Adrenal gland (tissue), 12 donors: ENCODE data around the gene TNIP2. TPM values are rescaled to one million over a fixed set of nuclear protein-coding genes. Genes with fewer than 3 reads are reported as not detected.
A peak's percentile ranks its signal among the peaks of the same experiment; 100 is the strongest.

ENCODE experiments used
- DNase-seq, 7 donors: peaks; one replicate each; pipeline ENCODE4 v3.0.0-alpha.2; 2019 to 2020
- H3K27ac ChIP-seq, 5 donors: fragments of 200-600 bp; sonication (generic) in 4 of 5; 1 replicate in 3 of 5; 2 replicates in 2 of 5; pipeline versions ENCODE4 v1.5.1 to v1.8.0; 2016 to 2020; ENCODE audit warnings: mild to moderate bottlenecking in 1 of 5
- H3K27me3 ChIP-seq: fragments of 200-600 bp; 2 replicates; pipeline ENCODE4 v1.8.0; 2021
- H3K36me3 ChIP-seq, 2 donors: fragments of 200-600 bp; replicated peaks in 1 of 2; 1 replicate in 1 of 2; 2 replicates in 1 of 2; pipeline versions ENCODE4 v1.5.1 to v1.8.0; 2018 to 2022
- H3K4me1 ChIP-seq, 2 donors: fragments of 200-600 bp; replicated peaks in 1 of 2; 1 replicate in 1 of 2; 2 replicates in 1 of 2; pipeline versions ENCODE4 v1.5.1 to v1.8.0; 2018 to 2021
- H3K4me3 ChIP-seq, 4 donors: fragments of 200-600 bp; sonication (generic) in 3 of 4; one replicate each; pipeline ENCODE4 v1.5.1; 2016 to 2018
- H3K9me3 ChIP-seq, 3 donors: fragments of 200-600 bp; sonication (generic) in 1 of 3; replicated peaks in 1 of 3; 1 replicate in 2 of 3; 2 replicates in 1 of 3; pipeline versions ENCODE4 v1.5.1 to v1.8.0; 2016 to 2021
- POLR2A ChIP-seq, 2 donors: fragments of 450-650 bp; IDR thresholded peaks; one replicate each; pipeline ENCODE4 v1.6.1; 2017; ENCODE audit warnings: antibody characterized with exemption in 2 of 2, mild to moderate bottlenecking in 2 of 2, moderate library complexity in 1 of 2
- WGBS, 4 donors: extraction: QIAGEN DNeasy Blood & Tissue Kit in 2 of 4; methylation state at CpG; one replicate each; pipeline versions ENCODE4 v1.1.5 to v1.1.7; 2013 to 2017; 5-methylcytosine and 5-hydroxymethylcytosine counted together
- intact Hi-C, 2 donors: fragments of 100-400 bp; cut with DNase I; formaldehyde crosslinking; loops; one replicate each; pipeline versions ENCODE4 v1.14.1 to v1.15.0; 2022 to 2023
- polyA plus RNA-seq, 3 donors: library from polyadenylated mRNA; stranded (reverse); fragments of 200-250 nt in 2 of 3; fragments of 350-450 nt in 1 of 3; fragmentation: Illumina TruSeq in 1 of 3; extraction: RNeasy Lipid Tissue Mini Kit (QIAGEN cat#74804) in 1 of 3; gene quantifications; one replicate each; pipeline ENCODE4 v1.2.3, GENCODE V29; 2013 to 2014
- total RNA-seq, 9 donors: library from RNA; depleted of rRNA in 4 of 9; stranded (reverse); fragments of >200 nt in 4 of 9; fragments of 120-200 nt in 1 of 9; fragmentation: NEBNext Ultra II Directional in 1 of 9; extraction: Animal tissue kit (Norgen Biotek cat#: 25700) in 1 of 9; gene quantifications; one replicate each; pipeline versions ENCODE4 v1.1.0 to v1.2.4, GENCODE V29; 2013 to 2023
- TF ChIP-seq, protein P1 (sequence below), 6 experiments: fragments of 450-650 bp in 4 of 6; fragments of 200-600 bp in 2 of 6; sonication (generic) in 1 of 6; IDR thresholded peaks; 1 replicate in 5 of 6; 2 replicates in 1 of 6; pipeline versions ENCODE4 v1.5.1 to v1.8.0; 2016 to 2021; ENCODE audit warnings: antibody characterized with exemption in 6 of 6, mild to moderate bottlenecking in 2 of 6, moderate library complexity in 1 of 6
- donor health status: healthy with polysubstance abuse.
- donor health status: Bipolar disorder and iron deficiency.
- donor health status: DM: yes; HTN: yes; CAD: no.
- donor health status: DM: no; HTN: no; CAD: no.
- donor health status: DM: no; HTN: no; CAD: no.
- donor health status: DM: yes; HTN: yes; CAD: no.

The TNIP2 gene
- total and polyA plus RNA-seq, 12 donors: 7.8 to 57.7 (median 35.7) TPM

GRCh38 chr4:2803624-2804448, 47.7 kb upstream of the TNIP2 start:
- H3K36me3 ChIP-seq: no peaks in the 10 kb centered on the region
- H3K27me3 ChIP-seq: no peaks in the 10 kb centered on the region
- no peaks in the 10 kb centered on the region for H3K9me3 ChIP-seq
- peak in 6 of 7 donors; percentile 64 to 79 (median 69) for DNase-seq
- H3K27ac ChIP-seq: peak overlapping the region in 2 of 5 donors; percentile 7 to 84
- H3K4me3 ChIP-seq: no peak overlapping the region
- H3K4me1 ChIP-seq: peaks cover 39 to 79% of the 10 kb centered on the region in 2 donors
- WGBS, 4 donors: 81 to 98% (median 84%) methylated on average over 12 to 20 of the region's 20 CpGs
- TF ChIP-seq POLR2A (IDR thresholded peaks at IDR 0.05): no peak
- TF ChIP-seq, protein P1, sequence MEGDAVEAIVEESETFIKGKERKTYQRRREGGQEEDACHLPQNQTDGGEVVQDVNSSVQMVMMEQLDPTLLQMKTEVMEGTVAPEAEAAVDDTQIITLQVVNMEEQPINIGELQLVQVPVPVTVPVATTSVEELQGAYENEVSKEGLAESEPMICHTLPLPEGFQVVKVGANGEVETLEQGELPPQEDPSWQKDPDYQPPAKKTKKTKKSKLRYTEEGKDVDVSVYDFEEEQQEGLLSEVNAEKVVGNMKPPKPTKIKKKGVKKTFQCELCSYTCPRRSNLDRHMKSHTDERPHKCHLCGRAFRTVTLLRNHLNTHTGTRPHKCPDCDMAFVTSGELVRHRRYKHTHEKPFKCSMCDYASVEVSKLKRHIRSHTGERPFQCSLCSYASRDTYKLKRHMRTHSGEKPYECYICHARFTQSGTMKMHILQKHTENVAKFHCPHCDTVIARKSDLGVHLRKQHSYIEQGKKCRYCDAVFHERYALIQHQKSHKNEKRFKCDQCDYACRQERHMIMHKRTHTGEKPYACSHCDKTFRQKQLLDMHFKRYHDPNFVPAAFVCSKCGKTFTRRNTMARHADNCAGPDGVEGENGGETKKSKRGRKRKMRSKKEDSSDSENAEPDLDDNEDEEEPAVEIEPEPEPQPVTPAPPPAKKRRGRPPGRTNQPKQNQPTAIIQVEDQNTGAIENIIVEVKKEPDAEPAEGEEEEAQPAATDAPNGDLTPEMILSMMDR (IDR thresholded peaks at IDR 0.05): no peak
- intact Hi-C loops: no loop called here

DNA sequence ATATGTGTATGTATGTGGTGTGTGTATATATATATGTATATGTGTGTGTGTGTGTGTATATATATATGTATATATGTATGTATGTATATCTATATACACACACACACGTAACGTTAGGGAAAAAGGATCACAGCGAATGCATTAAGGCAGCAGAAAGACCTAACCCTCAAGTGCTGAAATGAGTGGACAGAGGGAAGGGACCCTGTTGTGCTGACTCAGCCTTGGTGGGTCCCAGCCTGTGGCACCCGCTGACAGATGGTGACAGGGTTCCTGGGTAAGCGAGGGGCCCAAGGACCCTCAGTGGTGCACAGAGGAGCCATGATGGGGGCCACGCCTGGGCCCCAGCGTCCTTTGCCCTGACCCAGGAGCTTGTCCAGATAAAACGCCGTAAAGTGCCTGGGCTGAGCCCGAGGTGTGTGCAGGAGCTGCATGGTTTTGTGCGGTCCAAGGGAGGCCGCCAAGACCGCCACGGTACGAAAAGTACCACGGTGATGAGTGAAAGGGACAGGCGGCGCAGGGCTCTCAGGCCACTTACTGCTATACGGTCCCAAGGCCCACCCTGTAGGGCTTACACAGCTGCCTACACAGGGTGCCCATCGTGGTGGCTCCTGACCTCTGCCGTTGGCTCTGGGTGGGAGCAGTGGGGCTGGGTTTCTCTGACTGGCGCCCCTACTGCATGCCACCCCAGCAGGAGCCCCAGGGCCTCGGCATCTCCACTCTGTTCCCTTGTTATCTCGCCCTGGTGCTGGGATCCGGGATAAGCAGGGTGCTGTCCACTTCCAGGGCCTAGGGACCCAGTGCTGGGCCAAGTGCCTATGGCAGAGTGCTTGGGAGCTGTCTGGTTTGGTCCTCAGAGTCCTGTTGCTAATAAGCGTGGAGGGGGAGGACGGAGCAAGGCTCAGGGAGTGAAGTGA, 46.7 kb upstream of the TNIP2 start:
- intact Hi-C loops: no loop called here
- no peaks in the 10 kb centered on the region for H3K27me3 ChIP-seq
- no peaks in the 10 kb centered on the region for H3K36me3 ChIP-seq
- WGBS, 4 donors: 91 to 95% (median 93%) methylated on average over 21 to 27 of the region's 27 CpGs
- TF ChIP-seq POLR2A (IDR thresholded peaks at IDR 0.05): no peak
- TF ChIP-seq, protein P1 (IDR thresholded peaks at IDR 0.05): no peak
- peak in 2 of 7 donors; percentile 13 to 14 for DNase-seq
- H3K9me3 ChIP-seq: no peaks in the 10 kb centered on the region
- peak overlapping the region in 1 of 5 donors; percentile 1 for H3K27ac ChIP-seq
- no peak overlapping the region for H3K4me3 ChIP-seq
- H3K4me1 ChIP-seq: peaks cover 39 to 89% of the 10 kb centered on the region in 2 donors

DNA sequence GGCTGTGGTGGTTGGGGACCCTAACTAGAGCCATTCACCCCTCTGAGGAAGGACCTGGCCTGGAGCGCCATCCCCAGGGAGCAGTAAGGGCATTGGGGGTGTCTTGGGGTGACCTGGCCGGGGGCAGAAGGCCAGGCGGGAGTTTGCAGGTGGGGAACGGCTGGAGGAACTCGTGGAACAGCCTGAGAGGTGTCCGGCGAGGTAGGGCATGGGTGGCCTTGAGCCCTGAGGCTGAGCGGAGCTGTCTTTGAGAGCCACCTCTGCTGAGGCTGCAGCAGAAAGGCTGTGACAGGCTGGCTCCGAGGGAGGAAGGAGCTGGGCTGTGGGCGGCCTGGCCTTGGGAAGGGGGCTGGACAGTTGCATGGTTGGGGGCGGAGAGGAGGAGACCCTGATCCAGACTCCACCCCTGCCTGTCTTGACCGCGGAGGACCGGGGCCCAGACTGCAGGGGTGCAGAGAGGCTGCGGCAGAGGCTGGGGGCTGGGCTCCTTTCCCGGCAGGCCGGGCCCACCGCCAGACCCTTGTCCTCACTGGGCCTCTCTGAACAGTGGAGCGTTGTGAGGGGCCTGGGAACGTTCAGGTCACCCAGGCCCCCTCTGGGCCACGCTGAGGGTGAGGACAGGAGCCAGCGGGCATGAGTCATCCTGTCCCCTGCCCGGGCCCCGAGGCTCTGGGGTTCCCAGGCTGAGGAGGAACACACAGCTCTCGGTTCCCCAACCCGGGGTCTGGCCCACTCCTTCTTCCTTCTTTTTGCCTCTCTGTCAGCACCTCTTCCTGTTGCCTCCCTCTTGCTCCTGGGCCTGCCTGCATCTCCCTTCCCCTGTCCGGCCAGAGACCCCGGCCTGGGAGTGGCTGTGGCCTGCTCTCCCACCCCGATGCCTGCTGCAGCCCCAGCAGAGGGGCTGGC, 44.8 kb upstream of the TNIP2 start:
- Histone ChIP-seq H3K9me3 (no peaks in the 10 kb centered on the region), H3K4me3 (peak overlapping the region in 2 of 4 donors; percentile 1 to 28), H3K4me1 (peaks cover 30 to 90% of the 10 kb centered on the region in 2 donors), H3K36me3 (no peaks in the 10 kb centered on the region), H3K27me3 (no peaks in the 10 kb centered on the region), H3K27ac (peak overlapping the region; percentile 51 to 89 (median 65))
- intact Hi-C loops: no loop called here
- TF ChIP-seq, protein P1 (IDR thresholded peaks at IDR 0.05): no peak
- peak; percentile 12 to 18 for TF ChIP-seq POLR2A (IDR thresholded peaks at IDR 0.05)
- peak; percentile 66 to 86 (median 80) for DNase-seq
- WGBS, 4 donors: 15 to 21% (median 17%) methylated on average over 14 to 29 of the region's 29 CpGs
